ENCODE measurements around the gene FRMD6.

FRMD6 gene

DNA sequence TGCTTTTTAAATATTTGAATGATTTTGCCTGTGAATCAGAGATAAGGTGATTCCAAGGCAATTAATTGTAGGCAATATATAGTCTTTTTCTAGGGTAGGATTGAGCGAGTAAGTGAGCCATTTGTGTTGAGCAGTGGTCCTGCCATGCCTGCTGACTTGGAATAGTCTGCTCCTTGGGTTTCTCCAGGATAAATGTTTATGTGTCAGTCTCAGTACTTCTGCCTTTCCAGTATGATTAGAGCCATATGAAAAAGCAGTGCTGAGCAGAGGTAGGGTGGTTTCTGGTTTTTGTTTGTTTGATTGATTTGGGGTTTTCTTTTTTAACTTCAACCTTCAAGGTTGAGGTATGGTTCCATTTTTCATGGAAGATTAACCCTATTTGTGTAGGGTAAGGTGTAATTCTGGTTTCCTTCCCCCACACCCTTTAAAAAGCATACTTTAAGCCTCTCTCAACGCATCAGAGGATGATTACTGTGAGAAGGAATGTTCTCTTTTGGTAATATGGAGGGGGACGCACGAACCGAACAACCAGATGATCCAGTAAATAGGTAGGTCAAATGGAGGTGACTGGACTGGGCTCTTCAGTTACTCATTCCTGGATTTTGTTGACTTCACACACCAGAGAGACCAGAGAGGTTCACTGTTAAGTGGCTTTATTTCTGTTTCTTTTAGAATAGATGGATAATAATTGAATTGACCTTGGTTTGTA is 22.7 kb downstream of the FRMD6 start:
- H3K27me3 ChIP-seq (replicated peaks; ENCODE audit: control insufficient read depth, insufficient read depth, low read length): no peaks in the 10 kb centered on the region
- H3K4me1 ChIP-seq (ENCODE audit: control insufficient read depth, insufficient read depth, low read length): peaks cover 57% of the 10 kb centered on the region
- no peak overlapping the region for H3K4me3 ChIP-seq (ENCODE audit: low read length)
- no peaks in the 10 kb centered on the region for H3K9me3 ChIP-seq (ENCODE audit: control insufficient read depth, low read length)
- H3K9ac ChIP-seq (ENCODE audit: low read length): no peak overlapping the region
- no peaks in the 10 kb centered on the region for H3K36me3 ChIP-seq (ENCODE audit: control insufficient read depth, insufficient read depth, low read length, severe bottlenecking)
- peak; percentile 73 for DNase-seq (ENCODE audit: low read depth)

DNA sequence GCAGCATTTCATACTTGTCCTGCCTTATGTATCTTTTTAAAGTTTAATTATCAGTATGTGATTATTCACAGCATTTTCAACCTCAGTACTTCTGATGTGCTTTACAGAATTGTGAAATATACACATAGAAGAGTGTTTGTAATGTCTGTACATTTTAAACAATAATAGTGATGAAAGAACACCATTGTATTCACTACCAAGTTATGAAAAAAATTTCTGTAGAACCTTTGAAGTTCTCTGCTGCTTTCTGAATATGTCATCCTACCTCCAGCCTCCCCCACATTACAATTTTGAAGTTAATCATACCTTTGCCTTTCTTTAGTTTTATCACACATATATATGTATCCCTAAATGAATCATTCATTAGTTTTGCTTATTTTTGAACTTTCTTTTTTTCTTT is 24.8 kb downstream of the FRMD6 start:
- no peaks in the 10 kb centered on the region for H3K27me3 ChIP-seq (replicated peaks; ENCODE audit: control insufficient read depth, insufficient read depth, low read length)
- peak overlapping the region; percentile 70 for H3K9ac ChIP-seq (ENCODE audit: low read length)
- H3K4me1 ChIP-seq (ENCODE audit: control insufficient read depth, insufficient read depth, low read length): peaks cover 75% of the 10 kb centered on the region
- DNase-seq (ENCODE audit: low read depth): peak; percentile 55
- H3K36me3 ChIP-seq (ENCODE audit: control insufficient read depth, insufficient read depth, low read length, severe bottlenecking): no peaks in the 10 kb centered on the region
- peak overlapping the region; percentile 25 for H3K4me3 ChIP-seq (ENCODE audit: low read length)
- no peaks in the 10 kb centered on the region for H3K9me3 ChIP-seq (ENCODE audit: control insufficient read depth, low read length)

DNA sequence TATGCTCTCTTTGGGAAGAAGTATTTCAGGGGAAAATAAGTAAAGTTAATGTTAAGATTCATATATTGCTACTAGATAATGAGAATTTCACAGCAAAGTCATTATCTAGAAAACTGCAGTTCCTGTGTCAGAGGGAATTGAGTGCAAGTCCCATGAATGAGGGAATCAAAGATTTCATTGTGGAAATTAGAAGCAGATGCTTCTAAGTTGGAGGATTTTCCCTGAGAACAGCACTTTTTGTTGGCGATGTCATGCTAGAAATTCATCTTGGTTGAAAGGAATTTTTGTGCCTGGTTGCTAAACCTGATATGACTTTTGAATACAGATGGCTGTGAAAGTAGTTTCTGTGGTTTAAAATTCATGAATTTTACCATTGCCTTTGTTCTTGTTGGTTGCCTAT is 25.6 kb downstream of the FRMD6 start:
- Histone ChIP-seq H3K4me3 (ENCODE audit: low read length) (peak overlapping the region; percentile 55), H3K36me3 (ENCODE audit: control insufficient read depth, insufficient read depth, low read length, severe bottlenecking) (no peaks in the 10 kb centered on the region), H3K4me1 (ENCODE audit: control insufficient read depth, insufficient read depth, low read length) (peaks cover 73% of the 10 kb centered on the region), H3K9ac (ENCODE audit: low read length) (peak overlapping the region; percentile 70), H3K27me3 (replicated peaks; ENCODE audit: control insufficient read depth, insufficient read depth, low read length) (no peaks in the 10 kb centered on the region), H3K9me3 (ENCODE audit: control insufficient read depth, low read length) (no peaks in the 10 kb centered on the region)
- DNase-seq (ENCODE audit: low read depth): peak; percentile 89

DNA sequence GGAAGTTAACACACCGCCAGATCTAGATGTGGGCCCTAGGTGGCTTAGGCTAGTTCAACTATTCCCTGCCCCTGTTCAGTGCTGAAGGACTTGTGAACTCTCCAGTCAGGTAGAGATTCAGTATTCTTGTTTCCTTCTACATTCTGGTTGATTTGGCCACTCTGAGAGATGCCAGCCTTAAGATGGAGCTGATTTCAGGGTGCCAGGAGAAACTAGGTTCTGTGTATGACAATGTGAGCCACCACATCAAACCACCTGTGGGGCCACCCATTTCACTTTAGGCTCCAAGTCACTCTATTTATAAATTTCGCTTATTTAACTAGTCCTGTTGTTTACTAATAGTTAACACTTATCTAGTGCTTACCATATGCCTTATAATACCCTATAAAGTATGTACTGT is 26.0 kb downstream of the FRMD6 start:
- Histone ChIP-seq H3K9me3 (ENCODE audit: control insufficient read depth, low read length) (no peaks in the 10 kb centered on the region), H3K27me3 (replicated peaks; ENCODE audit: control insufficient read depth, insufficient read depth, low read length) (no peaks in the 10 kb centered on the region), H3K4me3 (ENCODE audit: low read length) (peak overlapping the region; percentile 55), H3K9ac (ENCODE audit: low read length) (peak overlapping the region; percentile 70), H3K4me1 (ENCODE audit: control insufficient read depth, insufficient read depth, low read length) (peaks cover 77% of the 10 kb centered on the region), H3K36me3 (ENCODE audit: control insufficient read depth, insufficient read depth, low read length, severe bottlenecking) (no peaks in the 10 kb centered on the region)
- no peak for DNase-seq (ENCODE audit: low read depth)

DNA sequence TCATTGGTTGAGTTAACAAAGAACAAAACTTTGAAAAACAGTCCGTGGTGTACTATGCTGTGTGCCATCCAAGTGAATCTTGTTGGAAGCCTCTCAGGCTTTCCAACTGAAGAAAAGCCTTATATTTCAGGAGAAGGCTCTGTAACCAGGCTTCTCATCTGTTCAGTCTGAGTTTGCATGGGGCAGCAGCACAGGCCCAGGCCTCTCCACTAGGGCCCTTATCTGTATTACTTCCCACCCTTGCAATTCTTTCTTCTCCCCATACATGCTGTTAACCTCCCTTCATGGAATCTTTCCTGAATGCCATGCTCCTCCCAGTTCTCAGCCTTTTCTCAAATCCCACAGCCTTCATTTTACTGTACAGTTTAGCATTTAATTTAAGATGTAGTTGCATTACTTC is 28.3 kb downstream of the FRMD6 start:
- no peaks in the 10 kb centered on the region for H3K36me3 ChIP-seq (ENCODE audit: control insufficient read depth, insufficient read depth, low read length, severe bottlenecking)
- no peaks in the 10 kb centered on the region for H3K9me3 ChIP-seq (ENCODE audit: control insufficient read depth, low read length)
- no peak overlapping the region for H3K4me3 ChIP-seq (ENCODE audit: low read length)
- H3K27me3 ChIP-seq (replicated peaks; ENCODE audit: control insufficient read depth, insufficient read depth, low read length): no peaks in the 10 kb centered on the region
- DNase-seq (ENCODE audit: low read depth): no peak
- peaks cover 79% of the 10 kb centered on the region for H3K4me1 ChIP-seq (ENCODE audit: control insufficient read depth, insufficient read depth, low read length)
- no peak overlapping the region for H3K9ac ChIP-seq (ENCODE audit: low read length)

DNA sequence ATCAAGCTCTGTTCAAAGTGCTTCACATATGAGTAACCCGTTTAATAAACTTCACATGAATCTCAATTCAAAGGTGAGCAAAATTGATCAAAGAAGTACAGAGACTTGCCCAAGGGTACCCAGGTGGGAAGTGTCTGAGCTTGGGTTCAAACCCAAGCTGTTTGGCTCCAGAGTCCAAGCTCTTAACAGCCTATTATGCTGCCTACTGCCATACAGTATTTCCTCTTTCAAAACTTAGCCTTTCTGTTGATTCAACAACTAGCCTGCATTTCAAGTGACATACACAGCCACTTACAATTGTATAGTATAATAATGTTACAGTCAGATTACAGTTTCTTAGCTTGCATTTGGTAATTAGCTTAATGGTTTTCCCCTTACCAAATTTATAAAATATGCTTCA is 29.7 kb downstream of the FRMD6 start:
- no peaks in the 10 kb centered on the region for H3K36me3 ChIP-seq (ENCODE audit: control insufficient read depth, insufficient read depth, low read length, severe bottlenecking)
- DNase-seq (ENCODE audit: low read depth): no peak
- no peaks in the 10 kb centered on the region for H3K27me3 ChIP-seq (replicated peaks; ENCODE audit: control insufficient read depth, insufficient read depth, low read length)
- peaks cover 65% of the 10 kb centered on the region for H3K4me1 ChIP-seq (ENCODE audit: control insufficient read depth, insufficient read depth, low read length)
- no peak overlapping the region for H3K4me3 ChIP-seq (ENCODE audit: low read length)
- H3K9ac ChIP-seq (ENCODE audit: low read length): no peak overlapping the region
- no peaks in the 10 kb centered on the region for H3K9me3 ChIP-seq (ENCODE audit: control insufficient read depth, low read length)

DNA sequence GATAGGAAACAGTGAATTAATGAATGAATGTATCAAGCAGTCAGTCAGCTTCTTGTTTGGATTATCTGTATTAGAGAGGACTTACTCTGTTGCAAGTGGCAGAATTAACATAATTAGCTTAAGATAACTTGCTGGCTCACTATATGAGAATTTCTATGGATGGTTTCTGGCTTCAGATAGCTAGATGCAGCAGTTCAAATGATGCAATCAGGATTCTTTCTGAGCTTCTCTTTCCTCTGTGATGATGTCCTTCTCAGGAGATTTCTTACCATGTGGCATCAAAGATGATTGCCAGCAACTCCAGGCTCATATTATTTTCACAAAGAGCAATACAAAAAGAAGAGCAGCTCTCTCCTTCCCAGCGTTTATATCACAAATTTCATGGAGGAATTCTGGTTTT is 30.7 kb downstream of the FRMD6 start:
- peaks cover 56% of the 10 kb centered on the region for H3K4me1 ChIP-seq (ENCODE audit: control insufficient read depth, insufficient read depth, low read length)

DNA sequence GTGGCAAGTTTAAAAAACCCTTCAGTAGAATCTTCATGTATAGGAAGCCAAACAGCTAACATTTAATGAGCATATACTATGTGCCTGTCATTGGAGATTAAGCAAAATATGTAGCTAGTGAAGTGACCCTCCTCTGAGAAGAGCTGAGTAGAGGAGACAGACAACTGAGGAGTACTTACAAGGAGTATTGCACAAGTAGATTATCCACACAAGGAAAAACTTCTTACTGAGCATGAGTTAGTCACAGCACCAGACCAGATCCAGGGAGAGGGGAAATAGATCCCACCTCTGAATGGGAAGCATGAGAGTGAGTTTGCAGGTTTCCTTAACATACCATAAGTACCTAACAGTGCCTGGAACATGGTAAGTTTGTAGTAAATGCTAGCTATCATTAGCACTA is 33.0 kb downstream of the FRMD6 start:
- H3K4me1 ChIP-seq (ENCODE audit: control insufficient read depth, insufficient read depth, low read length): peaks cover 36% of the 10 kb centered on the region
- DNase-seq (ENCODE audit: low read depth): no peak
- no peak overlapping the region for H3K9ac ChIP-seq (ENCODE audit: low read length)
- no peaks in the 10 kb centered on the region for H3K27me3 ChIP-seq (replicated peaks; ENCODE audit: control insufficient read depth, insufficient read depth, low read length)
- H3K4me3 ChIP-seq (ENCODE audit: low read length): no peak overlapping the region
- no peaks in the 10 kb centered on the region for H3K9me3 ChIP-seq (ENCODE audit: control insufficient read depth, low read length)
- no peaks in the 10 kb centered on the region for H3K36me3 ChIP-seq (ENCODE audit: control insufficient read depth, insufficient read depth, low read length, severe bottlenecking)

More for the DNA sequence above, 30.7 kb downstream of the FRMD6 start:
- H3K36me3 ChIP-seq (ENCODE audit: control insufficient read depth, insufficient read depth, low read length, severe bottlenecking): no peaks in the 10 kb centered on the region
- H3K27me3 ChIP-seq (replicated peaks; ENCODE audit: control insufficient read depth, insufficient read depth, low read length): no peaks in the 10 kb centered on the region
- H3K9me3 ChIP-seq (ENCODE audit: control insufficient read depth, low read length): no peaks in the 10 kb centered on the region
- DNase-seq (ENCODE audit: low read depth): peak; percentile 82
- no peak overlapping the region for H3K4me3 ChIP-seq (ENCODE audit: low read length)
- H3K9ac ChIP-seq (ENCODE audit: low read length): no peak overlapping the region

DNA sequence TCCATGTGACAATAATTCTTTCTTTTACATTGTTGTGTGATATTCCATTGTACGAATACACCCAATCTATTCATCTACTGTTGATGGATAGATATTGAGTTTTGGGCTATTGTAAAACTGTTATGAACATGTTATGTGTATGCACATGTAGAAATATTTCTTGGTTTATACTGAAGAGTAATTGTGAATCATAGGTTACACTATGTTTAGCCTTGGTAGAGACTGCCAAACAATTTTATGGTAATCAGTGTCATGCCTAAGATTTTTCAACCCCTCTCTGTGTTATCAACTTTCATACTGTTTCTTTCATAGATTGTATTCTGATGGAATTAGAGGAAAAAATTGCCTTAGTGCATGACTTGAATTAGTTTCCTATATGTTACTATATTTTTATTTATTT is 39.5 kb downstream of the FRMD6 start:
- Histone ChIP-seq H3K4me1 (ENCODE audit: control insufficient read depth, insufficient read depth, low read length) (peaks cover 6% of the 10 kb centered on the region), H3K27me3 (replicated peaks; ENCODE audit: control insufficient read depth, insufficient read depth, low read length) (no peaks in the 10 kb centered on the region), H3K9me3 (ENCODE audit: control insufficient read depth, low read length) (no peaks in the 10 kb centered on the region), H3K9ac (ENCODE audit: low read length) (no peak overlapping the region), H3K36me3 (ENCODE audit: control insufficient read depth, insufficient read depth, low read length, severe bottlenecking) (peaks cover 37% of the 10 kb centered on the region), H3K4me3 (ENCODE audit: low read length) (no peak overlapping the region)
- peak; percentile 44 for DNase-seq (ENCODE audit: low read depth)

DNA sequence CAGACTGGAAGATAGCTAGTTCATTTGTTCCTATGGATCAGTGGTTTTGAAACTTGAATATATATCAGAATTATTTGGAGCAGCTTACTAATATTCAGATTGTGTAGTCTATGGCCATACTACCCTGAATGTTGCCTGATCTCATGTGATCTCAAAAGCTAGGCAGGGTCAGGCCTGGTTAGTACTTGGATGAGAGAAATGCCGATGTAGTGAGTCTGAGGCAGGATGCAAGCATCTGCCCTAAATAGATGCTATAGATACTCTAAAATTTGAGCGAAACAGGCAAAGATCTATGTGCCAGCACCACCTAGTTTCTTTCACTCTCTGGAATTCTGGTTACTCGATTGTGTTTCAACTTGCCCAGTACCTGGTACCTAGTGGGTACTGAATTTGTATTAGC is 40.9 kb downstream of the FRMD6 start:
- Histone ChIP-seq H3K9me3 (ENCODE audit: control insufficient read depth, low read length) (no peaks in the 10 kb centered on the region), H3K36me3 (ENCODE audit: control insufficient read depth, insufficient read depth, low read length, severe bottlenecking) (peaks cover 37% of the 10 kb centered on the region), H3K27me3 (replicated peaks; ENCODE audit: control insufficient read depth, insufficient read depth, low read length) (no peaks in the 10 kb centered on the region), H3K4me1 (ENCODE audit: control insufficient read depth, insufficient read depth, low read length) (peaks cover 6% of the 10 kb centered on the region), H3K4me3 (ENCODE audit: low read length) (no peak overlapping the region), H3K9ac (ENCODE audit: low read length) (no peak overlapping the region)
- DNase-seq (ENCODE audit: low read depth): no peak

DNA sequence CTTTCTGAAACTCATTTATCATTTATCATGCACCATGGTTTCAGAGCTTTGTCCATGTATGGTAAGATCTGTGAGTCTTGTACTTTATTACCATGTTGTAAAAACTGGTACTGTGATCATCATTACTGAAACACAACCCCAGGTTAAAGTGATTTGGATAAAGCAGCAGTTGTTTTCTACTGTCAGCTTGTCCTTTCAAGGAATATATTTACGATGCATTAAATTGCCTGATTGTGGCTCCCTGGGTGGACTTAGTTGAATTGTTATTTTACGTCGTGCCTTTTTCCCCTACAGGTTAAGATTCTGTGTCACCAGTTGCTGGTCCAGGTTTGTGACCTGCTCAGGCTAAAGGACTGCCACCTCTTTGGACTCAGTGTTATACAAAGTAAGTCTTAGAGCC is 46.1 kb downstream of the FRMD6 start:
- Histone ChIP-seq H3K36me3 (ENCODE audit: control insufficient read depth, insufficient read depth, low read length, severe bottlenecking) (peaks cover 55% of the 10 kb centered on the region), H3K27me3 (replicated peaks; ENCODE audit: control insufficient read depth, insufficient read depth, low read length) (no peaks in the 10 kb centered on the region), H3K4me1 (ENCODE audit: control insufficient read depth, insufficient read depth, low read length) (no peaks in the 10 kb centered on the region), H3K9ac (ENCODE audit: low read length) (no peak overlapping the region), H3K4me3 (ENCODE audit: low read length) (no peak overlapping the region), H3K9me3 (ENCODE audit: control insufficient read depth, low read length) (no peaks in the 10 kb centered on the region)
- DNase-seq (ENCODE audit: low read depth): no peak

DNA sequence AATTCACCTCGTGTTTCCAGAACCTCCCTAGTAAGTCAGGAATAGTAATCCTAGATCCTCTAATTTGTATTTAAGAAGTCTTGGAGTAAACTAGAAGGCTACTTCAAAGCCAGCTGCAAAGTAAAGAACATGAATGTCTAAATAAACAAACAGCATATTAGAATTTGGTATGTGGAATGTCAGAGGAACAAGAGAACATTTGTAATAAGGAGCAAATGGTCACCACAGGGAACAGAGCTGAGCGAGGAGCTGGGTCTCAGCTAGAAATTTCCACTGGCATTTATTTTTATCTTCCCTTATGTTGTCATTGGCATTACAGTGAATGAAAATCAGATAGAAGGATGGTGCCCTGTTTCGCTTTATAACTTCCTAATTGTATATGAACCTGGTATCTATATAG is 50.2 kb downstream of the FRMD6 start:
- Histone ChIP-seq H3K27me3 (replicated peaks; ENCODE audit: control insufficient read depth, insufficient read depth, low read length) (no peaks in the 10 kb centered on the region), H3K36me3 (ENCODE audit: control insufficient read depth, insufficient read depth, low read length, severe bottlenecking) (peaks cover 71% of the 10 kb centered on the region), H3K9me3 (ENCODE audit: control insufficient read depth, low read length) (no peaks in the 10 kb centered on the region), H3K9ac (ENCODE audit: low read length) (no peak overlapping the region), H3K4me3 (ENCODE audit: low read length) (no peak overlapping the region), H3K4me1 (ENCODE audit: control insufficient read depth, insufficient read depth, low read length) (no peaks in the 10 kb centered on the region)
- peak; percentile 78 for DNase-seq (ENCODE audit: low read depth)

All from adipocyte (in vitro differentiated cells).